Urothelium cell line (cell line): ENCODE data around the gene LGALS7.
"Not testable (repeated sequence)": the region's sequence is repeated elsewhere in the genome, so short reads cannot be mapped to it uniquely, and the experiment has no call there.

Experiments
- DNase-seq: peaks from one replicate; pipeline ENCODE4 v3.0.0; 2011; ENCODE audit warnings: low spot score, mixed read lengths
- FAIRE-seq: peaks from 2 replicates; lab custom pipeline; 2011; peaks lifted over from hg19 to GRCh38; lab: Jason Lieb, UNC

LGALS7 gene

DNA sequence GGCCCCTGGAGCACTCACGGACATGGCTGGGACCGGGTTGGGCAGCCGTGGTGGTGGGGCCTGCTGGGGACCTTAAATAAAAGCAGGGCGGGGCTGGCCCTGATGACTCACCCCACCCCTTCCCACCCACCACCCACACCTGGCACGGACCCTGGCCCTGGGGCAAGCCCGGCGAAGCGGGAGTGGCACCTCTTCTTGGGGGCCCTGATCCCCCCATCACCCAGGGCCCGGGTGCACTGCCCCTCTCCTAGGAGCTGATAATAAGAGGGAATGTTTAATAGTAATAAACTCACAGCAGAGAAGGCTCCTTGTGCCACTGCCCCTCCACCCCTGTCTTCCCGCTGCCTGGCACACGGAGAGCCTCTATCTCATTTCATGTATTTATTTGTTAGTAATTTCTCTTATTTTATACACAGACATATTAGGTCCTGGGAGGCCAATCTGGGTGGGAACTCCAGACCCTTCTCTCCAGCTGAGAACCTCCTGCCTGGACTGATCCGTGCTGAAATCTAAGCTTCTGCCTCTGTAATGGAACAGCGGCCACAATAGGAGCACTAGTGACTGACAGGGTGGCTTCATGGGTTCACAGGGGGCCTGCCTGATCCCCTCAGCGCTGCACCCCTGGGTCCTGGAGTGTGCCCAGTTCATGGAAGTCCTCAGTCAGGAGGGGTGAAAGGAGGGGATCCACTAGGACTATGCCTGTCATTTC lies at the start of gene LGALS7:
TSS of gene LGALS7 (minus strand) at position 49 of the 709 bp plus-strand sequence. CDS start at position 24, 25 bp downstream.
- DNase-seq (no peak), FAIRE-seq (no peak)

DNA sequence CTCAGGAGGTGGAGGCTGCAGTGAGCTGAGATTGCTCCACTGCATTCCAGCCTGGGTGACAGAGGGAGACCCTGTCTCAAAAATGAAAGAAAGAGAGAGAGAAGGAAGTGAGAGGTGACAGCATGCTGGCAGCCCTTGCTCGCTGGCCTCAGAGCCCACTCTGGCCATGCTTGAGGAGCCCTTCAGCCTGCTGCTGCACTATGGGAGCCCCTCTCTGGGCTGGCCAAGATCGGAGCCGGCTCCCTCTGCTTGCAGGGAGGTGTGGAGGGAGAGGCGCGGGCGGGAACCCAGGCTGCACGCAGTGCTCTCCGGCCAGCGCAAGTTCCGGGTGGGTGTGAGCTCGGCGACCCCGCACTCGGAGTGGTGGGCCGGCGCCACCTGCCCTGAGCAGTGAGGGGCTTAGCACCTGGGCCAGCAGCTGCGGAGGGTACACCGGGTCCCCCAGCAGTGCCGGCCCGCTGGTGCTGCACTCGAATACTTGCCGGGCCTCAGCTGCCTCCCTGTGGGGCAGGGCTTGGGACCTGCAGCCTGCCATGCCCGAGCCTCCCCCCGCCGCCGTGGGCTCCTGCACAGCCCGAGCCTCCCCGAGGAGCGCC lies 48.0 kb upstream of the LGALS7 start:
- not testable (repeated sequence) for FAIRE-seq, DNase-seq

DNA sequence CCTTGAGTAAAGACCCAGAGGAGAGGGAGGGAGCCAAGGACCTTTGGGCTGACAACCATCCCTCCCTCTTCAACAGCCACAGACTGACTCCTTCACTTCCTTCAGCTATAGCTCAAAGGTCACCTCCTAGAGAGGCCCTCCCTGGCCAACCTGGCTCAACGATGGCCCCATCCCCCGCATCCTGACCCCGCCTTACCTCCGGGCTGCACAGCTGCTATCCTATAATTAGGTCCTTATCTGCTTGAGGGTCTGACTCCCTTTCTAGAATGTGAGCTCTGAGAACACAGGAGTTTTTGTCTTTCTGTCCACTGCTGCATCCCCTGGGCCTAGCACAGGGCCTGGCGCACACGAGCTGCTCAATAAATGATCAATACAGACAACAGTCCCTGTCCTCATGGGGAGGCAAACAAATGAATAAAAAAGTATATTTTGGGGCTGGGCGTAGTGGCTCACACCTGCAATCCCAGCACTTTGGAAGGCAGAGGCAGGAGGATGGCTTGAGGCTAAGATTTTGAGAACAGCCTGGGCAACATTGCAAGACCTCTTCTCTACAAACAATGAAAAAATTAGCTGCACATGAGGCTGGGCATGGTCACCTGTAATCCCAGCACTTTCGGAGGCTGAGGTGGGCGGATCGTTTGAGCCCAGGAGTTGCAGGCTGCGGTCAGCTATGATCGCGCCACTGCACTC lies 46.1 kb upstream of the LGALS7 start:
- FAIRE-seq (no peak), DNase-seq (no peak)

DNA sequence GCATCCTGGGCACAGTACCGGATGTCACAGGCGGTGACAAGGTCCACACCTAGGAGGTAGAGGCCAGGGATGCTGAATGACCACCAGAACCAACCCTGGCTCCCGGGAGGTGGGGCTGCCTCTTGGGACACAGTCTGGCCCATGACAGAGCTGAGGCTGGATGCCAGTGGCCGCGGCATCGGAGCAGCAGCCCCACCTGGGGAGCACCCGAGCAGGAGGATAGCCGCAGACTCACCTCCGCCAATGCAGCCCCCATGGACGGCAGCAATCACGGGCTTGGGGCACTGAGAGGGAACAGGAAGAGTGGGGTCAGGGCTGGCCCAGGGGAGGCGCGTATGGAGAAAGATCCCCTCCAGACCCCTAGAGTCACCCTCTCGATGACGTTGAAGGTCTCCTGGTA lies 43.8 kb upstream of the LGALS7 start:
- no peak for FAIRE-seq
- DNase-seq: no peak

DNA sequence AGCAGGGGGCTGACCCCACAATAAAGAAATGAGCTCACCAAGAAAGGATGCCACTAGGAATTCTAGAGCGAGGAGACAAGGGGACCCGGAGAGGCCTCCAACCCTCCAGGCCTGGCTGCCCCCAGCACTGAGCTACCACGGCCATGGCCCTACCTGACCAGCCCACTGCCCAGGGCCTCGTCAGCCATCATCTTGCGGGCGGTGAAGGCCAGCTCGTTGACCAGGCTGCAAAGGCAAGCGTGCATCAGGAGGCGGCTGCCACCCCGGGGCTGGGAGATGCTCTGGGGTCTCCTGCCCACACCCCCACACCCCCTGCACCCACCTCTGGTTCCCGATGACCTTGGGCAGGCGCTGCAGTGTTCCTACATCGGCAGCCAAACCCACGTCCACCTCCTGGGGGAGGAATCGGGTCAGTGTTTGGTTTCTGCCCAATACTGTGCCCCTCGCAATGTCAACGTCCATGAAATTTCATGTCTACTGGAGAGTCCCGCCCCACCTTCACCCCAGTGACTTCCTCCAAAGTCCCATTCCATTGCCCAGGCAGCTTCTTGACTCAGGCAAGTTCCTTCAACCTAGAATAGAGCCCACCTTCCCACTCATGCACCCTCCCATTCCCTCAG lies 42.9 kb upstream of the LGALS7 start:
- DNase-seq (no peak), FAIRE-seq (no peak)

DNA sequence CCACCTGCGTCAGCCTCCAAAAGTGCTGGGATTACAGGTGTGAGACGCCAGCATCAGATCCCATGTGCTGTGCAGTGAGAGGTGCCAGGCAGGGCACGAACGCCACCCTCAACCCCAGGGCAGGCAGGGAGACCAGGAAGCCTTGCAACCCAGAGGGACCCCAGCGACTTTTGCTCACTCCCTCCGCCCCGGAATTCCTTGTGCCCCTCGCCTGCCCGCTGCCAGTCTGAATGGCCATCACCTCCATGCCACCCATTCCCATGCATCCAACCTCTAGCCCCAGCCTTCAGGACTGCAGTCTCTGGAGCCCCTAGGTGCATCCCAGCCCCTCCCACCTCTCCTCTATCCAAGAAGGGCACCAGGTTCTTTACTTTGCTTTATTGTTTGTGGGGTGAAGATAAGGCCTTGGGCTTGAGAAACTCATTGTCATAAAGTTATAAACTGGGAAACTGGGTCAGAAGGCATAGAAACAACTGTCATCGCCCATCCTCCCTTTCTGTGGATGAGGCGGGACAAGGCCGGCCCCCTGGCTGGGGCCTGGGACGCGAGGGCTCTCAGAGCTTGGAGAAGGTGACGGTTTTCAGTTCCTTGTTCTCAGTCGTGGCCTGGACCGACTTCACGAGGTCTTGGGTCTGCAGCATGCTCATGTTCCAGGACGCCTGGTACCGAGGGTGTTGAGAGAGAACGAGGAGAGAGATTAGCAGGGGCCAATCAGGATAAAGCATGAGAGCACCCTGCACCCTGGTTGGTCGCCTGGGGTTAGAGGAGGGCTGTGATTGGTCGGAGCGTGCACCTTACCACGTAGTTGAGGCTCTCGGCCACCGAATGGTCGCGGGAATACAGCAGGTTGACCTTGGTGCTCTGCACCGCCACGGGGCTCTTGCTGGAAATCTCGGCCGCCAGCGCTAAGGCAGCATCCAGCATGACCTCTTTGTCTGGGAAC lies 42.0 kb upstream of the LGALS7 start:
- FAIRE-seq (no peak), DNase-seq (no peak)

DNA sequence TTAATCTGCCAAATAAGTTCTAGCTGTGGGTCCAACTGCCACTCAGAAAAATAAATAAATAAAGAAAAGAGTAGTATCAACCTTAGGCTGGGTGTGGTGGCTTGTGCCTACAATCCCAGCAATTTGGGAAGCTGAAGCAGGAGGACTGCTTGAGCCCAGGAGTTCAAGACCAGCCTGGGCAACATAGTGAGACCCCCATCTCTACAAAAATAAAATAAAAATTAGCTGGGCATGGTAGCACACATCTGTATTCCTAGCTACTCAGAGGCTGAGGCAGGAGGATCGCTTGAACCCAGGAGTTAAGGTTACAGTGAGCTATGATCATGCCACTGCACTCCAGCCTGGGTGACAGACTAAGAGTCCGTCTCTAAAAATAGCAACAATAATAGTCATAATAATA lies 40.6 kb upstream of the LGALS7 start:
- not testable (repeated sequence) for DNase-seq, FAIRE-seq

DNA sequence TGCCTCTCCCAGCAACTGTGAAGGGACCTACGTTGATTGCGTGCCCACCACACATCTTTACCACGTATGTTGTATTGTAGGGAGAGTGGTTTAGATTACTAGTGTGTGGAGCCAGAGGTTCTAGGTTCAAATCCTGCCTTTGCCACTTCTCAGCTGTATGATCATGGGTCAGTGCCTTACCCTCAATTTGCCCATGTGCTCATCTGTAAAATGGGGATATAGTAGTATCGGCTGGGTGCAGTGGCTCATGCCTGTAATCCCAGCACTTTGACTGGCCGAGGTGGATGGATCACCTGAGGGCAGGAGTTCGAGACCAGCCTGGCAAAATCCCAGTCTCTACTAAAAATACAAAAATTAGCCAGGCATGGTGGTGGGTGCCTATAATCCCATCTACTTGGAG lies 40.0 kb upstream of the LGALS7 start:
- DNase-seq: no peak
- FAIRE-seq: no peak

DNA sequence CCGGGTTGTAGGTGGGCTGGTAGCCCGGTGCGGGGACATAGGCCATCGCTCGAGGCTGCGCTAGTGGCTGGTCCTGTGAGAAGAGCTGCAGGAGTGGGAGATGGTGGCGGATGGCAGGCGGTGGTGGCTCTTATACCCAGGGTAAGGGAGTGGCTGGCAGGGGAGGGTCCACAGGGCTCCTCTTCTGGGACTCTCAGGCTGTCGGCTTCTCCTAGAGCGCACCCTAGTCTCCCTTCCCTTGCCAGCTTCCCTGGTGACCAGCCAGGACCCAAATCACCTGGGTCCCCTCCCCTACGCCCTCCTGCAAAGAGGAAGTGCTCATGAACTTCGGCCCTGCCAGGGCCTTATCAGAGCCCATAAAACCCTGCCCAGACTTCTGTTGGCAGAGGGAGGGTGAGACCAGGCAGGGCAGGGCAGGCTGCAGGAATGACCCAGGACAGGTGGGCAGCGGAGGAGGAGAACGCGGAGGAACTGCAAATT lies 39.6 kb upstream of the LGALS7 start, which contains the start of gene LGALS4:
TSS of gene LGALS4 (minus strand) at position 105 of the 480 bp plus-strand sequence. CDS start at position 46, 59 bp downstream.
- FAIRE-seq (no peak), DNase-seq (no peak)

DNA sequence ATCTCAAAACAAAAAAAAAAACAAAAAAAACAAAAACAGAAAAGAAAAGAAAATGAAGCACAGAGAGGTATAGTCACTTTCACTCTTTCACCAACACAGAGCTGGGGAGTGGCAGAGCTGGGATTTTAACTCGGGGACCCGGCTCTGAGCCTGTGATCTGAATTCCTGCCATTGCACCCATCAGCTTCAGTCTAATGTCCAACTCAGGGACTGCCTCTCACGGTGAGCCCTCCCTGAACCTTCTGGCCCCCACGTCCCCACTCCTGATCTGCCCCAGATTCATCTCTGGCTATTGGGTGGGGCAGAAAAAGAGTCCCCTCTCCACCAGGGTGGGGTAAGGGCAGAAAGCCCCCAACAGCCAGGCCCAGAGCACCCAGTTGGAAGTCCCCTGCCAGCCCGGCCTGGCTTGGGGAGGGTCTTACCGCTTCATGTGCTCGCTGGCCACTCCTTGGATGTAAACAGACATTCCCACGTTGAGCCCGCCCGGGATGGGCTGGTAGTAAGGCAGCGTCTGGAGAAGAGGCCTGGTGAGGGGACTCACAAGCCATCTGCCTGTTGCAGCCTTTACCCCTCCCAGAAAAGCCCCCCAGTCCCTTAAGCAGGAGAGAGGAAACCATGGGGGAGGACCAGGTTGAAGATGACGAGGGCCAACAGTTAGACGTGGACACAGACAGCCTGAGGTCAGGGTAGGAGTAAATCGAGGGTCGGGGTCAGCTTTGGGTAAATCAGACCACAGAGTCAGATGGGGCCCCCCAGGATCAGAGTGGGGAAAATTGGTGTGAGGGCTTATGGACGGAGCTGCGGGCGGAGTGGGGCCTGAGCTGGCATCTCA lies 38.9 kb upstream of the LGALS7 start:
- FAIRE-seq (no peak), DNase-seq (no peak)

DNA sequence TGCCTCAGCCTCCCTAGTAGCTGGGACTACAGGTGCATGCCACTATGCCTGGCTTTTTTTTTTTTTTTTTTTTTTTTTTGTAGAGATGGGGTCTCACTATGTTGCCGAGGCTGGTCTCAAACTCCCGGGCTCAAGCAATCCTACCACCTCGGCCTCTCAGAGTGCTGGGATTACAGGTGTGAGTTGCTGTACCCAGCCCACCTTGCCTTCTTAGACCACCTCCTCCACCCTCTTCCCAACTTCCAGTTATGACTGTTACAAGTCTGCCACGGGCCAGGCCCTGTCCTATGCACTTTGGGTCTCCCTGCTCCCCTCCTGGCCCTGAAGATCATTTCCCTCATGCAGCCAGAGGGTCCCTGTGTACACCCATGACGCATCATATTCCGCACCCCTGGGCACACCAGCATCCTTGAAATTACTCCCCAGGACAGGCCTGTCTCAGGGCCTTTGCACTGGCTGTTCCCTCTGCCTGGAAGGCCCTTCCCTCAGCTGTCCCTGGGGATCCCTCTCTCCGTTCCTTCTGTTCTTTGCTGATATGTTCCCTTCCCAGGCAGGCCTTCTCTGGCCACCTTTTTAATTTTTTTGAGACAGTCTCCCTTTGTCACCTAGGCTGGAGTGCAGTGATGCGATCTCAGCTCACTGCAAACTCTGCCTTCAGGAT lies 36.4 kb upstream of the LGALS7 start:
- FAIRE-seq (no peak), DNase-seq (no peak)

DNA sequence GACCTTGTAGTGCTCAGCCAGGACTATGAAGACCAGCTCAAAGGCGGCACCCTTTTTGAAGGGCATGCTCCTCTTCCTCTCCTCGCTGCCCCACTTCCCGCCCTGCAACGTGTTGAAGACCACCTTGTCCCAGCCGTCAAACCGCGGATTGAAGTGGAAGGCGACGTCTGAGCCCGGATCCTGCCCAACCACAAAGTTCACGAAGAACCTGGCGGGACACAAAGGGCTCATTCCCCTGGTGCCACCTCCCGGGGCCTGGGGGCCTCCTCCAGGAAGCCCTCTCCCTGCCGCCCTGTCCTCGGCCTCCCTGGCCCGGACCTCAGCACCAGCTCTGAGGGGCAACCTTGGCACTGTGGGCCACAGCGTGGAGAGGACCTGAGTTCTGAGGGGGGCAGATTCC lies 35.4 kb upstream of the LGALS7 start:
- no peak for DNase-seq
- FAIRE-seq: no peak

DNA sequence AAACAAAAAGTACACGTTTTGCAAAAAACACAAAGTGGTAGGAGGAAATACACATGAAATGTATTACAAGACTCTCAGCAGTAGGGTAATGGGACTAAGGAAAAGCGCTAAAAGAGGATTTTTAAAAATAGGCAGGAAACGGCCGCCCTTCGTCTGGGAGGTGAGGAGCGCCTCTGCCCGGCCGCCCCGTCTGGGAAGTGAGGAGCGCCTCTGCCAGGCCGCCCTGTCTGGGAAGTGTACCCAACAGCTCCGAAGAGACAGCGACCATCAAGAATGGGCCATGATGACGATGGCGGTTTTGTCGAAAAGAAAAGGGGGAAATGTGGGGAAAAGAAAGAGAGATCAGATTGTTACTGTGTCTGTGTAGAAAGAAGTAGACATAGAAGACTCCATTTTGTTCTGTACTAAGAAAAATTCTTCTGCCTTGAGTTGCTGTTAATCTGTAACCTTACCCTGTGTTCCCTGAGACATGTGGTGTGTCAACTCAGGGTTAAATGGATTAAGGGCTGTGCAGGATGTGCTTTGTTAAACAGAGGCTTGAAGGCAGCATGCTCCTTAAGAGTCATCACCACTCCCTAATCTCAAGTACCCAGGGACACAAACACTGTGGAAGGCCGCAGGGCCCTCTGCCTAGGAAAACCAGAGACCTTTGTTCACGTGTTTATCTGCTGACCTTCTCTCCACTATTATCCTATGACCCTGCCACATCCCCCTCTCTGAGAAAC lies 34.2 kb upstream of the LGALS7 start:
- not testable (repeated sequence) for DNase-seq, FAIRE-seq

DNA sequence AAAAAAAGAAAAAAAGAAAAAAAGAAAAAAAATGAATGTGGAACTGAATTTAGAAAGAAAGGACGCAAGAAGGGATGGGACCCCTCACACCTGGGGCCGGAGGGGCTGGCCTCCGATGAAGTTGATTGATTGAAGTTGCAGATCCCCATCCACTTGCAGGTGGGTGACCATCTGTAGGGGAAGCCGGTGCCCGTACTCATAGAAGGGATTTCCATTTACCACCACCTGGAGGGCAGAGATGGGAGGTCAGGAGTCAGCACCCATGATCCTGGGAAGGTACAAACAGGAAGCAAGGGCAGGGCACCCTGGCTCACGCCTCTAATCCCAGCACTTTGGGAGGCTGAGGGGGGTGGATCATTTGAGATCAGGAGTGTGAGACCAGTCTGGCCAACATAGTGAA lies 33.1 kb upstream of the LGALS7 start:
- no peak for DNase-seq
- no peak for FAIRE-seq

DNA sequence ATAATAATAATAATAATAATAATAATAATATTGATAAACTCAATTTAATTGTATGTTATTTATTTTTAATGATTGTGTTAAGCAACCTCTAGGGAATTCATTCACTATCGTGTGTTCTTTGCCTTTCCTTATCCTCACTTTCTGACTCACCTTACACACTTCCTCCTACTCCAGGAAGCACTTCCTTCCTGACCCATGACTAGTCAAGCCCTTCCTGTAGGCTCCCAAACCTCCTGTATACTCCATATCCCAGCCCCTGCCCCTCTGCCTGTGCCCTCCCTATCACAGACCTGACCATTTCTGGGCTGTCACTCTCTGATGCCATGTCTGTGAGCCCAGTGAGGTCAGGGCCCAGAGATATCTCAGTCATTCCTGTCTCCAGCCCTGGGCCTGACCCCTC lies 31.9 kb upstream of the LGALS7 start:
- no peak for FAIRE-seq
- no peak for DNase-seq

DNA sequence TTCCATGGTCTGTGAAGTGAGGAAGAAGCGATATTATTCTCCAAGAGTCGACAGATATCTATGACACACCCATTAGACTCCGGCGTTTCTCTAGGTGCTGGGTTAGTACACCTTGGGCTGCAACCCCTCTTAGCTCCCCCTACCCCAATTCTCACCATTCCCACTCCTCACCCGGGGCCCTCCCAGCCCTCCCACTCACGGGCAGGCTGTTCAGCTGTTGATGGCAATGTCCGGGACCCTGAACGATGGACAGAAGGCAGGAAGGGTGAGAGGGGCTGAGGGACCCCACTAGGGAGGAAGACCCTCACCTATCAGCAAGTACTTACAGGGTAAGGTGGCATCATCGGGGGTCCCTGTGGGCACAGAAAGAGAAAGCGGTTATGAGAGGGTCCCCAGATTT lies 30.2 kb upstream of the LGALS7 start:
- FAIRE-seq (no peak), DNase-seq (no peak)

DNA sequence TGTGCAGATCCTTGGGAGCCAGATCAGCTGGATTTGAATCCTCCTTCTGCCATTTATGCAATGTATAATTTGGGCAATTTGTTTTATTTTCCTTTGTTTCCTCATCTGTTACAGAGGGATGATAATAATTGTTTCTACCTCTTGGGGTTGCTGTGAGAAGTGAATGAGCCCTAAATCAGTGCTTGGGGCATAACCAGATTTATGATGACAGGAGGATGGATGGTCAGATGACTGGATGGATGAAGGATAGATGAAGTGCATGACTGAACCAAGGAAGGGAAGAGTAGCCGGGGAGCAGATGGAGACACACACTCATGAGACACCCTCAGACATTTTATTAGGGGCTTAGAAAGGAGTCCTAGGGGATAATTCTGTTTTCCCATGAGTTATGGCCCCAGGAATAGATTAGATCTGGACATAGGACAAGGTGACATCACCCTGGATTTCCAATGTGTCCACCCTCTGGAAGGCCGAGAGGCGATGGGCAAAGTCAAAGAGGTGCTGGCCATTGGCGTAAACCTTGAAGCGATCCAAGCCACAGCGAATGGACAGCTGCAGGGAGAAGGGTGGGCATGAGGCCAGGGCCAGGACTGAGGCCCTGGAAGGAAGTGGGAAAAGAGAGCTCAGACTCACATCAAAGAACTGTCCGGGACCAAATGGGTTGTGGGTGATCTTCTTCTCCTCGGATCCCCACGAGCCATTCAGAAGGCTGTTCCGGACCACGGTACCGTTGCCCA lies 28.2 kb upstream of the LGALS7 start:
- no peak for FAIRE-seq
- DNase-seq: no peak
